ENCODE measurements around the gene AOC2.
A peak's percentile ranks its signal among the peaks of the same experiment; 100 is the strongest.

The AOC2 gene

GRCh38 chr17:42827472-42827871 lies 16.9 kb upstream of the AOC2 start:
- POLR2A ChIA-PET, result no interaction called here
- TF ChIP-seq TARDBP (IDR thresholded peaks at IDR 0.05) (no peak), NFRKB (IDR thresholded peaks at IDR 0.05) (no peak), SP1 (IDR thresholded peaks at IDR 0.05) (no peak), HDGF (IDR thresholded peaks at IDR 0.05; ENCODE audit: borderline replicate concordance) (no peak), ZNF384 (IDR thresholded peaks at IDR 0.05) (no peak)

GRCh38 chr17:42830971-42831370 lies 13.4 kb upstream of the AOC2 start:
- ChIA-PET POLR2A (no interaction called here), CTCF (no interaction called here)
- DNase-seq (ENCODE audit: extremely low spot score), result no peak
- TF ChIP-seq CTBP1 (IDR thresholded peaks at IDR 0.05; ENCODE audit: borderline replicate concordance), result no peak
- no peak for TF ChIP-seq ZNF384 (IDR thresholded peaks at IDR 0.05)
- no peak for TF ChIP-seq FOXK2 (IDR thresholded peaks at IDR 0.05)
- no peak for TF ChIP-seq LEF1 (IDR thresholded peaks at IDR 0.05; ENCODE audit: borderline replicate concordance)
- TF ChIP-seq ELF4 (IDR thresholded peaks at IDR 0.05), result no peak
- TF ChIP-seq FOXM1 (IDR thresholded peaks at IDR 0.05; ENCODE audit: borderline replicate concordance), result no peak
- TF ChIP-seq FOXA1 (IDR thresholded peaks at IDR 0.05), result no peak
- TF ChIP-seq SUZ12 (IDR thresholded peaks at IDR 0.05), result no peak
- no peak for TF ChIP-seq HDGF (IDR thresholded peaks at IDR 0.05; ENCODE audit: borderline replicate concordance)
- no peak for TF ChIP-seq SP1 (IDR thresholded peaks at IDR 0.05)
- no peak for TF ChIP-seq L3MBTL2 (conservative IDR thresholded peaks at IDR 0.05)
- no peak for TF ChIP-seq NFRKB (IDR thresholded peaks at IDR 0.05)
- TF ChIP-seq TARDBP (IDR thresholded peaks at IDR 0.05), result no peak
- TF ChIP-seq BHLHE40 (IDR thresholded peaks at IDR 0.05; ENCODE audit: borderline replicate concordance), result no peak
- TF ChIP-seq ARNT (IDR thresholded peaks at IDR 0.05), result no peak
- TF ChIP-seq PKNOX1 (IDR thresholded peaks at IDR 0.05), result no peak

More at GRCh38 chr17:42827472-42827871, 16.9 kb upstream of the AOC2 start:
- CTCF ChIA-PET, result no interaction called here
- DNase-seq (ENCODE audit: extremely low spot score), result no peak

GRCh38 chr17:42832213-42832933 lies 12.0 kb upstream of the AOC2 start:
- TF ChIP-seq HDGF (IDR thresholded peaks at IDR 0.05; ENCODE audit: borderline replicate concordance) (no peak), FOXM1 (IDR thresholded peaks at IDR 0.05; ENCODE audit: borderline replicate concordance) (no peak), NFRKB (IDR thresholded peaks at IDR 0.05) (no peak), ARNT (IDR thresholded peaks at IDR 0.05) (no peak), FOXA1 (IDR thresholded peaks at IDR 0.05) (no peak), CTBP1 (IDR thresholded peaks at IDR 0.05; ENCODE audit: borderline replicate concordance) (no peak), TARDBP (IDR thresholded peaks at IDR 0.05) (no peak), BHLHE40 (IDR thresholded peaks at IDR 0.05; ENCODE audit: borderline replicate concordance) (no peak), FOXK2 (IDR thresholded peaks at IDR 0.05) (no peak), LEF1 (IDR thresholded peaks at IDR 0.05; ENCODE audit: borderline replicate concordance) (no peak), L3MBTL2 (conservative IDR thresholded peaks at IDR 0.05) (no peak)
- ChIA-PET CTCF (no interaction called here), POLR2A (interaction anchor here (0.6 to 4.4 kb wide), 9 partner anchors 9 to 245 kb away, joined by 3 to 45 read pairs (median 6); partner anchors contain the start of genes AOC2, BECN1, RPL27 and VPS25)
- DNase-seq (ENCODE audit: extremely low spot score), result no peak

DNA sequence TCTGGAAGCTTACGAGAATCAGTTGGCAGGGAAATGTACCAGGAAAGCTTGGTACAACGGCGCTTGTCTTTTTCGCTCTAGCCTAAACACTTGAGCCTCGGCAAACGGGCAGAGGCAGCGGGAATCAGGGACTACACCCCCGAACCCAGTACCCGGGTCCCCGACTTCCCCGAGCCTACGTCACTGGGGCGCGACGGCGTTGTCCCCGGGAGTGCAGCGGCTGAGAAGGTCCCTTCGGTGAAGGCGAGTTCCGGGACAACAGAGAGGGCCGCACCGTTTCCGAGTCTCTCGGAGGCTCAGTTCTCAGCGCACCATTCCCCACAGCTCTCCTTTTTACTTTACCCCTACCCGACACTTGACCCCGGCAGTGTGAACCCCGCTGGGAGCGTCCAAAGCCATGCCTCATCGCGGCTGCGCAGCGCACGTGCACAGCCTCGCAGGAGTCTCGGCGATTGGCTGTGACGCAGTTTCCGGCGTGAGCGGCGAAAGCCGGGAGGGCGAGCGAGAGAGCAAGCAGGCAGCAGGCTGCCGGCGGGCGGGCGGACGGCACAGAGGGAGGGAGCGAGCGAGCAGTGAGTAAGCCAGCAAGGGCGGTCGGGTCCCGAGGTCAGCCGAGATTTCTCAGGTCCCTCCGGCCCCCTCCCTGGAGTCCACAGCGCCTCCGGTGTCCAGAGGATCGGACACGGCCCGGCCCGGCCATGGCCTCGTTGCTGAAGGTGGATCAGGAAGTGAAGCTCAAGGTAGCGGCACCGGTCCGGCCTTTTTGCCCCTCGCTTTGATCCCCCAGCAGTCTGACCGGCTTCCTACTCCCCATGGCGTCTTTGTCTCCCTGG lies 11.2 kb upstream of the AOC2 start, which contains the start of gene PSME3:
Gene PSME3 (plus strand): TSS at position 464 of the 833 bp plus-strand sequence. CDS start 235 bp downstream, at position 699.
- ChIA-PET POLR2A (interaction anchor here (0.6 to 4.4 kb wide), 19 partner anchors 9 to 292 kb away, joined by 3 to 45 read pairs (median 4); partner anchors contain the start of genes AOC2, BECN1, BRCA1 and COA3), CTCF (interaction anchor here (0.9 to 2.2 kb wide), 3 partner anchors 9 to 255 kb away, joined by 4 to 12 read pairs (median 5); partner anchors contain the start of gene BECN1)
- peak; percentile 93 for DNase-seq (ENCODE audit: extremely low spot score)
- TF ChIP-seq BHLHE40 (IDR thresholded peaks at IDR 0.05; ENCODE audit: borderline replicate concordance) (peak; percentile 67), L3MBTL2 (conservative IDR thresholded peaks at IDR 0.05) (peak; percentile 98), TARDBP (IDR thresholded peaks at IDR 0.05) (no peak), HDGF (IDR thresholded peaks at IDR 0.05; ENCODE audit: borderline replicate concordance) (no peak), ELF4 (IDR thresholded peaks at IDR 0.05) (peak; percentile 79)

GRCh38 chr17:42833767-42834422 lies 10.5 kb upstream of the AOC2 start:
- POLR2A ChIA-PET, result interaction anchor here (0.6 to 4.4 kb wide), 20 partner anchors 8 to 291 kb away, joined by 3 to 45 read pairs (median 4); partner anchors contain the start of genes AOC2, BECN1, BRCA1 and COA3
- TF ChIP-seq TARDBP (IDR thresholded peaks at IDR 0.05) (no peak), SUZ12 (IDR thresholded peaks at IDR 0.05) (no peak), ELF4 (IDR thresholded peaks at IDR 0.05) (no peak), BHLHE40 (IDR thresholded peaks at IDR 0.05; ENCODE audit: borderline replicate concordance) (no peak), LEF1 (IDR thresholded peaks at IDR 0.05; ENCODE audit: borderline replicate concordance) (no peak), HDGF (IDR thresholded peaks at IDR 0.05; ENCODE audit: borderline replicate concordance) (no peak), FOXA1 (IDR thresholded peaks at IDR 0.05) (no peak), FOXK2 (IDR thresholded peaks at IDR 0.05) (no peak), CTBP1 (IDR thresholded peaks at IDR 0.05; ENCODE audit: borderline replicate concordance) (no peak), L3MBTL2 (conservative IDR thresholded peaks at IDR 0.05) (no peak), PKNOX1 (IDR thresholded peaks at IDR 0.05) (no peak)
- no peak for DNase-seq (ENCODE audit: extremely low spot score)
- CTCF ChIA-PET, result interaction anchor here (0.6 to 2.2 kb wide), 4 partner anchors 9 to 255 kb away, joined by 4 to 12 read pairs (median 8); partner anchors contain the start of gene BECN1

Data from HEK293T (cell line).